Thyroid gland (tissue), 4 donors: ENCODE measurements around the gene HDDC3.

Experiments used
- CTCF ChIP-seq, 6 experiments: fragments of 200-600 bp in 3 of 6; fragments of 450-650 bp in 3 of 6; sonication (generic) in 3 of 6; IDR thresholded peaks; one replicate each; pipeline ENCODE4 v1.5.1; 2016 to 2019; ENCODE audit warnings: antibody characterized with exemption in 6 of 6, mild to moderate bottlenecking in 2 of 6, inconsistent platforms in 1 of 6, moderate library complexity in 1 of 6
- POLR2A ChIP-seq, 2 donors: fragments of 450-650 bp; IDR thresholded peaks; one replicate each; pipeline ENCODE4 v1.6.1; 2017; ENCODE audit warnings: antibody characterized with exemption in 2 of 2, mild to moderate bottlenecking in 2 of 2, moderate library complexity in 1 of 2

- TF ChIP-seq CTCF (IDR thresholded peaks at IDR 0.05): no peak
- no peak for TF ChIP-seq POLR2A (IDR thresholded peaks at IDR 0.05)
Observed at GRCh38 chr15:90952901-90953677, 20.7 kb upstream of the HDDC3 start.
